HL-60/S4 treated with phorbol 12-myristate 13-acetate at 8.2 ng/mL for 4 days and 3 days (cell line): ENCODE data around the gene MYH15.

ENCODE experiments used
- in situ Hi-C: fragments of 300-500 bp; cut with MboI; formaldehyde crosslinking; loops from 2 replicates; pipeline ENCODE4 v1.15.0; 2022; ENCODE audit warnings: low sequenced_read_pairs

The MYH15 gene

DNA sequence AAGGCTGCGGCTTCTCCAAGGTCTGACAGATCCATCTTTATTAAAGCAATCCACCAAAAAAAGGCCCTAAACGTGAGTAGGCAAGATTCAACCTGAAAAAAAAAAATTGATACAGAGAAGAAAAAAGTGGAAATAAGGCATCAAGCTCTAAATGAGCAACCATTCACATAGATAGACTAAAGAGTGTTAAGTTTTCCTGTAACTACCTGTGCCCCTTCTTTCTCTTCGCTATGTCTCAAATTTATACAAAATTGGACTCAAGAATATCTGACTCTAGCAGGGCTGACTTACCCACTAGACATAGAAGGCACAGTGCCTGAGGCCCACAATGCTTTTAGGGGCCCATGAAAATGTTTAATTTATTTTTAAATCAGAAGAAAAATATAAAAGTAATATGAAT, at the start of gene MYH15:
MYH15 (minus strand) TSS at position 101 of the 400 bp plus-strand sequence; CDS start at position 35, 66 bp downstream.
- in situ Hi-C loops = no loop called here

- in situ Hi-C loops = loop anchor here (10.0 kb wide), 1 partner anchor 61 kb away; no protein-coding TSS in a partner anchor
These were observed 45.7 kb upstream of the MYH15 start for GRCh38 chr3:108555966-108556581.

DNA sequence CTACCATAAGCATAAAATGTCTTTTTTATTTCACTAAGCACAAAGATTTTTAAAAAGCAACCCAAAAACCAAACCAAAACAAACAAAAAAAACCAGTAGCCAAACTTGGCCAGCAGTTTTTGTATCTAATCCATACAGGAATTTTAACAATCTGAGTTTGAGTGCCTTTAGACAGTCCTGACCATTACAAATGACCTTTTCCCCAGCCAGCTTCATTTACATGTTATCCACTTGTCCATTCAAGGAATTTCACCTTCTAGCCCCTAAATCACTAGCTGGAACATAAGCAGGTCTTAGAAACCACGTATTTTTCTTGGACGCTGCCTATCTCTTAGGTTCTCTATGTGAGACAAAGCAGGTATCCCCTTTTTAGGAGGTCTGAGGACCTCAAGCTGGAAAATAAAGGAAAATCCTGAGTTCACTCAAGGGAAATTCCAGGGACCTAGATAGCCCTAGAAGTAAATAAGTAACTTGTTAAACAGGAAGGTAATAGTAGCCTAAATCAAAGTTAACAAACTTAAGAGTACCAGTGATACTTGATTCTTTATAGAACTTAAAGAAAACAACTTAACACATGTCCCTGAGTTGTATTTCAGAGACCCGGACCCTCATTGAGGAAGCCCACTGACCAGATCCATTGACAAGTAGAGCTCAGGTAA, 44.6 kb upstream of the MYH15 start:
- in situ Hi-C loops = loop anchor here (10.0 kb wide), 1 partner anchor 60 kb away; no protein-coding TSS in a partner anchor

- in situ Hi-C loops = loop anchor here (10.0 kb wide), 1 partner anchor 59 kb away; no protein-coding TSS in a partner anchor
These were observed 43.8 kb upstream of the MYH15 start for GRCh38 chr3:108554229-108554628.

DNA sequence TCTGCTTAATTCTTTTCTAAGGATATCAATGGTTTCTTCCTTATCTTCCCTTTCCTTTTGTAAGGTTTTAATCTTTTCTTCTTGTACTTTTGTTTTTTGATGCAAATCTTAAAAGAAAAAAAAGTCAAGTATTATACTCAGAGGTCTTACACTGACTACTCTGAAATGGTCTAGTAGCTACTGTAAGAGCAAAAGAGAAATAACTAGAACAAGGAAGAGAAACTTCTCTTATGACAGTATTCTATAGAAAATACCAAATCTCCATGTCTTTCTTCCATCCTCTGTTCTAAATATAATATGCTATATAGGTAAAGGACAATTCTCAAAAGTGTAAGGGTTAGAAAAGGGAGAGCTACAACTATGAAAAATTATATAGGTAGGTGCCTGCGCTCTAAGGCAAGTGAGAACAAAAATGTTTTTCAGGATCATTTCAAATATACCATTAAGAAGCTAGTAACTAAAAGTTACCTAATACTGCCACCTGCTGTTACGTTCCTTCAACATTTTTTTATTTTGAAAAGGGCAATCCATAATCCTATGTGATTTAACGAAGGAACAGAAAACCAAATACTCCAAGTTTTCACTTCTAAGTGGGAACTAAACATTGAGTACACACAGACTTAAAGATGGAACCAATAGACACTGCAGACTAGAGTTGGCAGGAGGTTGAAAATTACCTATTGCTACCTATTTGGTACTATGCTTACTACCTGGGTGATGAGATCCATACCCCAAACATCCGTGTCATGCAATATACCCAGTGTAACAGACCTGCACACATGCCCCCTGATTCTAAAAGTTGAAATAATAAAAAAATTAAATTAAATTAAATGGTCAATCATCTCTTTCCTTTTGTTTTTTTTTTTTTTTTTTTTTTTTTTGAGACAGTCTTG, 42.1 kb upstream of the MYH15 start:
- in situ Hi-C loops = loop anchor here (10.0 kb wide), 1 partner anchor 58 kb away; no protein-coding TSS in a partner anchor

GRCh38 chr3:108548886-108549285, 38.5 kb upstream of the MYH15 start:
- in situ Hi-C loops = no loop called here

GRCh38 chr3:108548304-108548703, 37.9 kb upstream of the MYH15 start:
- in situ Hi-C loops = no loop called here

DNA sequence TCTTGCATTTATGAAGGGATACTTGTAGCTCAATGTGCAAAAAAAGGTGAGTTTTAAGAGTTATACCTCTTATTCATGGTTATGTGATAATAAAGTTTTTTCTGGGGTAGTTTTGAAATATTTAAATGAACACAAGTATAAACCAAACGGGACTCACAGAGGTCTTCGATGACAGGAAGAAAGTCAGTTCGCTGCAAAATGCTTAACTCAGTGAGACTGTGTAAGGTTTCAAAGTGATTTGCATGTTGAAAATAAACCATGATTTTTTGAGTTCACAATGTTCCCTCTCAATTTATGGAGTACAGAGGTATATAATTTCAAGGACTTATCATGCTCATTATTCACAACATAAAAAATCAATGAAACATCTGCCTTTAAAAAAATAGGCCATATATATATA, 36.3 kb upstream of the MYH15 start:
- in situ Hi-C loops = no loop called here

- in situ Hi-C loops = no loop called here
These were observed 35.9 kb upstream of the MYH15 start for GRCh38 chr3:108546247-108546646.

DNA sequence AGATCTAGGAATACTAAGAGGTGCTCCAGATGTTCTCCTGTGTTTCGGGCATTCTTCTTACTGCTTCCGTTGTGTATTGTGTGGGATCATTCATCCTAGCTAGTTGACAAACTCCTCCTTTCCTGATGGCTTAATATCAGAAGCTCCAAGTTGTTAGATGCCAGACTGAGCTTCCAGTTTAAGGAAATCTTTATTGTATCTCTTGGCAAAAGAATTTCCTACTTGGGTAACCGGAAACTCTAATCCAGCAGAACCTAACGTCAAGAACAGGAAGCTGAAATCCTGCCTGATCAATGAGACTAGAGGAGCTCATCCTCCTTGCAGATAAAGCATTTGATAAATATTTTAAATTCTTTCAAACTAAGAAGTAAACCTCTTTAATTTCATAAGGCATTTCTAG, 27.7 kb upstream of the MYH15 start:
- in situ Hi-C loops = no loop called here

DNA sequence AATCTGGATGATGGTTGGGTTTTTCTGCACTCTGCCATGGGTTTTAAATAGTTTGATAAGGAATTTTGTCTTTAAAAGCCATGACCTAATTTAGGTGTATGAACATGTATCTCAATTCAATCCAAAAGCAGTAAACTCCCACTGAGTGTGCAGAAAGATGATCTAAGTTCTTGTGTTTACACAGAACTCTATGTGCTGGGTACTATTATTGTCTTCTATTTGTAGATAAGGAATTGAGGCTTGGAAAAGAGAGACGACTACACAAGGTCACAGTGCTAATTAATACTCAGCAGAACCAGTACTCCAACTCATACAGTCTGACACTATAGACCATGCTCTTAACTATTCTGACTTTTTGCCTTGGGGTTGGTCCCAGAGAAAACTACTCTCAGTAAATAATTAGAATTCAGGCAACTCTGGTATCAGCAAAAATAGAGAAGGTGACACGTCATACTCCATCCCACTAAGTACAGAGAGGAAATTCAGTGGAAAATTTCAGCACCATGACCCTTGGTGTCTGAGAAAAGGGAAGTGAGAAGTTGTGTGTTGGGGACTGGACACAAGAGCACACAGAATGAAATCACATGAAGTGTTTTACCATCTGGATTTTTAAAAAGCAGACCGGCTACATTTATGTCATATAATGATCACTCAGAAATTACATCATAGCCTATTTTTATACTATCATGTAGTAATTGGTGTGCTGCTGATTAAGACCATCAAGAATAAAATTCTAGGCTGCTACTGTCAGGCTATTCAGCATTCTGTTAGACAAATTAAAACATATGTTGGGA, 18.3 kb upstream of the MYH15 start:
- in situ Hi-C loops = no loop called here

GRCh38 chr3:108527817-108528216, 17.4 kb upstream of the MYH15 start:
- in situ Hi-C loops = no loop called here

DNA sequence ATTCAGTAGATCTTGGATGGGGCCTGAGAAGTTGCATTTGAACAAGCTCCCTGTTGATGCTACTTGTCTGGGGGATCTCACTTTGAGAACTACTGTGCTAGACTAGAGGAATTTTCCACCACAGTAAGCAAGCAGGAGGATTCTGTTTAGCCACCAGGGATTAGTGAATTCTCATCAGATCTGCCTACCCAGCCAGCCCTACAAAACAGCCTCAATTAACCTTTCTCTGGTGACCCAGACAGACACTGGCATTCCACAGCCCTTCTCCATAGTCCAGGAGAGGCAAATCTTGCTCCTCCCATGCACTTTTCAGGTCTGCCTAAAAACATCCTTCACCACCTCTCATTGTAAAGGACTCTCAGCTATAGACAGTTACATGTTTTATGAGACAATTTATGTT, 16.7 kb upstream of the MYH15 start:
- in situ Hi-C loops = no loop called here

DNA sequence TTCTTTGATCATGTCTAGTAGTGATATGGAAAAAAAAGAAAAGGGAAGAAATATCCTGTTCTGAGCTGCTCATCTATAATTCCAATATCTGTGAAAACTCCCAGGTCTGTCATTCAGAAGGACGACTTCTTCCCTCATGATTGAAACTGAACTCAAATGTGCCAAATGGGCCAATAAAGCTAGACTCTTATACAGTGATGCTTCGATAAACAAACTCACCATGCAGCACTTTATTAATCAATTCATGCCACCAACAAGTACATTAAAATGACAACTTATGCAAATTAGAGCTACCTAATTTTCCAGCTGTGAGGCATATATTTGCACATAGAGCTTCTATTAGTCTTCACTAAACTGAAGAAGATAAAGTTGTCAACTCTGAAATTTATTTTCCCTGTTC, 15.6 kb upstream of the MYH15 start:
- in situ Hi-C loops = no loop called here

GRCh38 chr3:108525256-108525655, 14.9 kb upstream of the MYH15 start:
- in situ Hi-C loops = no loop called here

GRCh38 chr3:108524537-108524936, 14.1 kb upstream of the MYH15 start:
- in situ Hi-C loops = no loop called here

GRCh38 chr3:108518895-108519294, 8.5 kb upstream of the MYH15 start:
- in situ Hi-C loops = no loop called here

DNA sequence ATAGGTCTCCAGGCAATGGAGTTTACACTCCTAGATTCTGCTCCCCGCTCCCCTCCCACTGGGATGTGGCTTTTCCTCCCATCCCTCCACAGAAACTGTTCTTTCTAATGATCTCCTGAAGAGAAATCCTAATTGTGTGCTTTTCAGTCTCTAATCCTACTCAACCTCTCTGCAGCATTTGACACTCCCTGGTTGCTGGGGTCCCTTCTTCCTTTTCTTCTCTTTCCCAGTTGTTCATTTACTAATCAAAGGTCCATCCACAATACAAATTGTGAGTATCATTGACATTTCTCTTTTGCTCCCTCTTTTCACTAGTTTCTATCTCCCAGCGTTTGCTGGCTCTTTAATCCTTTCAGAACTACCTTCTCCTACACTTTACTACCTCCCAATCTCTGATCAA, 6.5 kb upstream of the MYH15 start:
- in situ Hi-C loops = no loop called here

DNA sequence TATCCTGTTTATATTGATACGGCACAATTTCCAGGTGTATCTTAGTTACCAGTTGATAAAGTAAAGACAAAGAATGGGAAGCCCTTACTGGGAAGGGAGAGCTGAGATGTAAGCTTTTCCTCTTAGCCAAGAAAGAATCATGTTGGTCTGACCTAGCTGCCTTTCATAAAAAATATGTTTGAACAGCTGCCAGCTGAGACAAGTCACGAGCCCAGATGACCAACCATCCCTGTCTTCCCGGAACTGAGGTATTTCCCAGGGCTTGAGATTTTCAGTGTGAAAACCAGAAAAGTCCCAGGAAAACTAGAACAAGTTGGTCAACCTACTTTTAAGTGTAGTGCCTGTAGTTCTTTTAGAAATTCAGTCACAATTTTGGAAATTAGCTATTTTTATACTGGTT, 3.6 kb upstream of the MYH15 start:
- in situ Hi-C loops = no loop called here

GRCh38 chr3:108512671-108513070, 2.3 kb upstream of the MYH15 start:
- in situ Hi-C loops = no loop called here

GRCh38 chr3:108511490-108511889, 1.1 kb upstream of the MYH15 start:
- in situ Hi-C loops = no loop called here
